ENCODE results near the gene PNPLA2. TPM values are rescaled to one million over a fixed set of nuclear protein-coding genes. Genes with fewer than 3 reads are reported as not detected.

Gene PNPLA2
- total RNA-seq, 4 donors from 2014 or later, result 16.9 to 96.2 (median 37.1) TPM

- TF ChIP-seq, protein P1, sequence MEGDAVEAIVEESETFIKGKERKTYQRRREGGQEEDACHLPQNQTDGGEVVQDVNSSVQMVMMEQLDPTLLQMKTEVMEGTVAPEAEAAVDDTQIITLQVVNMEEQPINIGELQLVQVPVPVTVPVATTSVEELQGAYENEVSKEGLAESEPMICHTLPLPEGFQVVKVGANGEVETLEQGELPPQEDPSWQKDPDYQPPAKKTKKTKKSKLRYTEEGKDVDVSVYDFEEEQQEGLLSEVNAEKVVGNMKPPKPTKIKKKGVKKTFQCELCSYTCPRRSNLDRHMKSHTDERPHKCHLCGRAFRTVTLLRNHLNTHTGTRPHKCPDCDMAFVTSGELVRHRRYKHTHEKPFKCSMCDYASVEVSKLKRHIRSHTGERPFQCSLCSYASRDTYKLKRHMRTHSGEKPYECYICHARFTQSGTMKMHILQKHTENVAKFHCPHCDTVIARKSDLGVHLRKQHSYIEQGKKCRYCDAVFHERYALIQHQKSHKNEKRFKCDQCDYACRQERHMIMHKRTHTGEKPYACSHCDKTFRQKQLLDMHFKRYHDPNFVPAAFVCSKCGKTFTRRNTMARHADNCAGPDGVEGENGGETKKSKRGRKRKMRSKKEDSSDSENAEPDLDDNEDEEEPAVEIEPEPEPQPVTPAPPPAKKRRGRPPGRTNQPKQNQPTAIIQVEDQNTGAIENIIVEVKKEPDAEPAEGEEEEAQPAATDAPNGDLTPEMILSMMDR (IDR thresholded peaks at IDR 0.05), result no peak
- no peak for TF ChIP-seq POLR2A (IDR thresholded peaks at IDR 0.05)
- no peak overlapping the region for H3K4me3 ChIP-seq
- H3K9me3 ChIP-seq, result no peaks in the 10 kb centered on the region
- H3K27ac ChIP-seq, result no peak overlapping the region
- no peaks in the 10 kb centered on the region for H3K36me3 ChIP-seq
- H3K4me1 ChIP-seq, result peaks cover 0 to 41% of the 10 kb centered on the region in 2 donors
- intact Hi-C loops (cut with DNase I; ENCODE audit: low total_unique reads), result no loop called here
- peaks cover 20 to 24% of the 10 kb centered on the region in 2 donors for H3K27me3 ChIP-seq
- no peak for DNase-seq
These were observed 7.5 kb downstream of the PNPLA2 start for GRCh38 chr11:826227-826621.

- H3K36me3 ChIP-seq, result no peaks in the 10 kb centered on the region
- no peak for DNase-seq
- intact Hi-C loops (cut with DNase I; ENCODE audit: low total_unique reads), result no loop called here
- TF ChIP-seq POLR2A (IDR thresholded peaks at IDR 0.05), result no peak
- TF ChIP-seq, protein P1 (IDR thresholded peaks at IDR 0.05), result no peak
- H3K27me3 ChIP-seq, result peaks cover 20 to 24% of the 10 kb centered on the region in 2 donors
- H3K4me3 ChIP-seq, result peak overlapping the region in 1 of 2 donors; percentile 11
- no peaks in the 10 kb centered on the region for H3K9me3 ChIP-seq
- peaks cover 0 to 40% of the 10 kb centered on the region in 2 donors for H3K4me1 ChIP-seq
- H3K27ac ChIP-seq, result peak overlapping the region; percentile 55 to 60
These were observed 8.1 kb downstream of the PNPLA2 start for GRCh38 chr11:826836-827145.

DNA sequence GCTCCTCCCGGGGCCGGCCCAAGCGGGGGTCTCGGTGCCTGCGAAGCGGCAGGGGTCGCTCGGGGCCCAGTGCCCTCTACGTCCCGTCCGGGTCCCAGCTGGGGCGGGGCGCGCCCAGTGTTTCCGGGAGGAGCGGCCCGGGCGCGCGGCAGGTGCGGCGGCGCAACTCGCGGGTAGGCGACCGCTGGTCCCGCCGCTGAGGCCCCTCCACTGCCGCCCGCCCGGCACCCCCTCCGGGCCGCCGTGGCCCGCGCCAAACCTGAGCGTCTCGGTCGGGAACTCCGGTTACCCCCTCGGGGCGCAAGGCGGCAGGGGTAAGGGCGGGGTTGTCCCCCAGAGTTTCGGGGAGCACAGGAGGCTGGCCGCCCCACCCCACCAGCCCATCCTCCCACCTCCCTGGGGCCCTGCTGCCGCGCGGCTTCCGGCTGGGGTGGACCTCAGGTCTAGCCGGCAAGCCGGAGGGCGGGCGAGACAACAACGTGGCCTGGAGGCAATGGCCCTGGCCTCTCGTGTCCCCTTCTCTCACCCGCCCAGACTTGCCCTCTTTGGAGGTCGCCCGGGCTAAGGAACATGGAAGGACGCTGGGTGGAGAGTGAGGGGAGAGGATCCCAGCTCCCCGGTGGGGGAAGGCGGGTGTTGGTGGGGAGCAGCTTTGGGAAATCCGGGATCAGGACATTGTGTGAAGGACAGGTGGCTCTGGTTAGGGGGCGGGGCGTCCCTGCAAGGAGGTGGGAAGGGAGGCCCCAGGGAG, 8.6 kb downstream of the PNPLA2 start:
- no peak for DNase-seq
- no peaks in the 10 kb centered on the region for H3K9me3 ChIP-seq
- peaks cover 20 to 24% of the 10 kb centered on the region in 2 donors for H3K27me3 ChIP-seq
- H3K4me1 ChIP-seq, result peaks cover 0 to 45% of the 10 kb centered on the region in 2 donors
- peak overlapping the region in 1 of 2 donors; percentile 11 for H3K4me3 ChIP-seq
- no peak for TF ChIP-seq POLR2A (IDR thresholded peaks at IDR 0.05)
- TF ChIP-seq, protein P1 (IDR thresholded peaks at IDR 0.05), result no peak
- H3K36me3 ChIP-seq, result no peaks in the 10 kb centered on the region
- intact Hi-C loops (cut with DNase I; ENCODE audit: low total_unique reads), result no loop called here
- H3K27ac ChIP-seq, result peak overlapping the region; percentile 55 to 60

DNA sequence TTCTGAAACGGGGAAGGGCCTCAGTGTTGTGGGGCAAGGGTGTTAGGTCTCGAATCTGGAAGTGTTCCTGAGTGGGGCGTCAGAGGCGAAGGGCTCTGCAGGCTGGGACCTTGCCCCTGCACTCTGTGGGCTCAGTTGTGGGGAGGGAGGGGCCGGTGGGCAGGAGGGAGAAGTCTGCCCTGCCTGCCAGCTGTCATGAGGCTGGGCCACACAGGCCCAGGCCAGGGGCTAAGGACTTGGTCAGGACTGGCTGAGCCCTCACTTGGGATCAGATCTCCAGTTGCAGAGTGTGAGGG, 9.1 kb downstream of the PNPLA2 start, which contains the start of gene CRACR2B:
Gene CRACR2B (plus strand): TSS at position 23 of the 296 bp plus-strand sequence. CDS start 689 bp downstream, outside the sequence.
- intact Hi-C loops (cut with DNase I; ENCODE audit: low total_unique reads), result no loop called here
- Histone ChIP-seq H3K27me3 (peaks cover 20 to 24% of the 10 kb centered on the region in 2 donors), H3K4me1 (peaks cover 0 to 48% of the 10 kb centered on the region in 2 donors), H3K36me3 (no peaks in the 10 kb centered on the region), H3K4me3 (peak within 1 kb of the TSS in 1 of 2 donors; percentile 11), H3K9me3 (no peaks in the 10 kb centered on the region), H3K27ac (peak within 1 kb of the TSS; percentile 55 to 60)
- no peak for DNase-seq
- no peak for TF ChIP-seq POLR2A (IDR thresholded peaks at IDR 0.05)
- TF ChIP-seq, protein P1 (IDR thresholded peaks at IDR 0.05), result no peak

DNA sequence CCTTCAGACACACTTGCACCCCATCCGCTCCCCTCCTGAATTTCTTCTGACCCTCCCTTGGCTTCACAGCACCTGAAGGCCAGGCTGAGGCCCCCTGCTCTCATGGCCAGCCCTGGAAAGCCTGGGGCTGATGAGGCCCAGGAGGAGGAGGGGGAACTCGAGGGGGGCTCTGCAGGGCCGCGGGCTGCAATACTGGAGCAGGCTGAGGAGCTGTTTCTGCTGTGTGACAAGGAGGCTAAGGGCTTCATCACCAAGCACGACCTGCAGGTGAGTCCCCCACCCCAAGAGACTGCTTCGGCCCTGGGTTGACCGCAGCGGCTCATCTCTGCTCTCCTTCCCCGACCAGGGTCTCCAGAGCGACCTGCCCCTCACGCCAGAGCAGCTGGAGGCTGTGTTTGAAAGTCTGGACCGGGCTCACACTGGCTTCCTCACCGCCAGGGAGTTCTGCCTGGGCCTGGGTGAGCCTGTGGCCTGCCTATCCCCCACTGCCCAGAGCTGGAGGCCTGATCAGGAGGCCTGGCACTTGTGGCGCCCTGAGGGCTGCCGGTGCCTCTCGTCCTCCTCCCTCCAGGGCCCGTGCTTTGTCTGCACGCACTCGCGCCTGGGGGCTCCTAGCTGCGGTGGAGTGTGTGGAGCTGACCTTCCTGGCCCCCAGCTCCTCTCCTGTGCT, 9.9 kb downstream of the PNPLA2 start:
- H3K27me3 ChIP-seq, result peaks cover 20 to 24% of the 10 kb centered on the region in 2 donors
- peaks cover 0 to 50% of the 10 kb centered on the region in 2 donors for H3K4me1 ChIP-seq

More for the DNA sequence above, 9.9 kb downstream of the PNPLA2 start:
- peak overlapping the region; percentile 11 to 53 for H3K27ac ChIP-seq
- no peaks in the 10 kb centered on the region for H3K9me3 ChIP-seq
- H3K36me3 ChIP-seq, result no peaks in the 10 kb centered on the region
- TF ChIP-seq, protein P1 (IDR thresholded peaks at IDR 0.05), result no peak
- peak in 1 of 2 donors; percentile 8 for TF ChIP-seq POLR2A (IDR thresholded peaks at IDR 0.05)
- H3K4me3 ChIP-seq, result no peak overlapping the region
- intact Hi-C loops (cut with DNase I; ENCODE audit: low total_unique reads), result no loop called here
- DNase-seq, result no peak

All from uterus (tissue), 4 donors.